ENCODE measurements around the gene ANTKMT.

The ANTKMT gene

DNA sequence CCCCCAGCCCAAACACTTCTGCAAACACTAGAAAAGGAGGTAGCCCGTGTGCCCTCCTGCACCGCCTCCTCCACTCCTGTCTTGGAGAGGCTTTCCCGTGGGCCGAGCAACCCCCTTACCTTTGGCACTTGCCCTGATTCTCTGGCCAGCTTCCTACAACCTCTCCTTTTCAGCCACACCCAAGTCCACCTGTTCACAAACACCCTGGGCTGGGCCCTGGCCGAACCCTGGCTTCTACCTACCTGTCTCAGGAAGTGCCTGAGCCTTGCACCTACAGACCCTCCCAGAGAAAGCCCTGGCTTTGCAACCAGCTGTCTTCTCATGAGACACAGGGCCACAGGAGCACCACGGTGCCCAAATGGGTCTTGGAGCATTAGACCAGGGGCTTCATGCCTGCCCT lies 2.0 kb upstream of the ANTKMT start:
- Histone ChIP-seq H3K36me3 (ENCODE audit: low read length) (no peaks in the 10 kb centered on the region), H4K20me1 (ENCODE audit: low read depth, low read length) (no peaks in the 10 kb centered on the region; the same call in 1 of the 2 replicates), H3K9ac (ENCODE audit: low read length) (no peak overlapping the region), H3K9me2 (replicated peaks; ENCODE audit: insufficient read depth, low read length) (no peaks in the 10 kb centered on the region), H3K27me3 (ENCODE audit: low read length) (no peaks in the 10 kb centered on the region), H3K27ac (ENCODE audit: low read depth, low read length) (no peak overlapping the region), H3F3A (ENCODE audit: insufficient read depth) (0 out of 2 replicates have a peak, but pooled peaks cover 3% of the 10 kb centered on the region), H3K4me2 (ENCODE audit: low read depth, low read length, poor library complexity, severe bottlenecking) (no peak overlapping the region), H3K4me3 (ENCODE audit: insufficient read depth, low read length, poor library complexity, severe bottlenecking) (no peak overlapping the region), H2AFZ (ENCODE audit: low read depth, low read length, severe bottlenecking) (no peak overlapping the region), H3K79me2 (ENCODE audit: insufficient read depth, low read length) (no peaks in the 10 kb centered on the region), H3K9me3 (ENCODE audit: insufficient read depth, low read length) (no peaks in the 10 kb centered on the region)
- TF ChIP-seq, protein P1, sequence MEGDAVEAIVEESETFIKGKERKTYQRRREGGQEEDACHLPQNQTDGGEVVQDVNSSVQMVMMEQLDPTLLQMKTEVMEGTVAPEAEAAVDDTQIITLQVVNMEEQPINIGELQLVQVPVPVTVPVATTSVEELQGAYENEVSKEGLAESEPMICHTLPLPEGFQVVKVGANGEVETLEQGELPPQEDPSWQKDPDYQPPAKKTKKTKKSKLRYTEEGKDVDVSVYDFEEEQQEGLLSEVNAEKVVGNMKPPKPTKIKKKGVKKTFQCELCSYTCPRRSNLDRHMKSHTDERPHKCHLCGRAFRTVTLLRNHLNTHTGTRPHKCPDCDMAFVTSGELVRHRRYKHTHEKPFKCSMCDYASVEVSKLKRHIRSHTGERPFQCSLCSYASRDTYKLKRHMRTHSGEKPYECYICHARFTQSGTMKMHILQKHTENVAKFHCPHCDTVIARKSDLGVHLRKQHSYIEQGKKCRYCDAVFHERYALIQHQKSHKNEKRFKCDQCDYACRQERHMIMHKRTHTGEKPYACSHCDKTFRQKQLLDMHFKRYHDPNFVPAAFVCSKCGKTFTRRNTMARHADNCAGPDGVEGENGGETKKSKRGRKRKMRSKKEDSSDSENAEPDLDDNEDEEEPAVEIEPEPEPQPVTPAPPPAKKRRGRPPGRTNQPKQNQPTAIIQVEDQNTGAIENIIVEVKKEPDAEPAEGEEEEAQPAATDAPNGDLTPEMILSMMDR (IDR thresholded peaks at IDR 0.05; ENCODE audit: insufficient read depth, low read length, poor library complexity, severe bottlenecking): no peak
- TF ChIP-seq EZH2phosphoT487 (conservative IDR thresholded peaks at IDR 0.05; ENCODE audit: low read length): no peak

DNA sequence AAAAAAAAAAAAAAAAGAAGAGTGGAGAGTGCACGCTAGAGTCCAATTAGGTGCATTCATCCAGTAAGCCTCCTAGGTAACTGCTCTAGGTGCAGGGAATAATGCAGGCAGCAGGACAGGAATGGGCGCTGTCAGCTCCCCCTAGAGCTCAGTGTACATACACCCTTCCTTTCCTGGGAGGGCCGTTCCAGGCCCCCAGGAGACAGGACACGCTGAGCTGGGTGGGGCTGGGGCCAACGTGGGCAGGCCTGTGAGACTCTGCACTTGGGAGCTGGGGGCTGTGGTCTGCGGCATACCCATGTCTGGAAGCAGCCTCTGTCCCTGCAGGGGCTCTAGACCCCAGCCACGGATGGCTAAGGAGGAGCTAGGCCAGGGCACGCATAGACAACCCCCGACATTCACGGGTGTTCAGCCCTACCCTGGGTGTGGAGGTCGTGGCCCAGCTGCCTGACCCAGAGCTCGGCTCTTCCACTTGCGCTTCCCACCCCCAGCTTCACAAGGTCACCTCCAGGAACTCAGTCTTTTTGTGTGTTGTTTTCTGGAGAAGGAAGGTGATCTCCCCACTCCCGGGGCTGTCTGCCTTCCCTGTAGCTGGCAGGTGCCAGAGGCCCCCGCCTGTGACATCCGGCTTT lies 1.0 kb upstream of the ANTKMT start:
- Histone ChIP-seq H3K9ac (ENCODE audit: low read length) (peak overlapping the region; percentile 99), H3K27ac (ENCODE audit: low read depth, low read length) (peak overlapping the region; percentile 82), H3K4me2 (ENCODE audit: low read depth, low read length, poor library complexity, severe bottlenecking) (peak overlapping the region; percentile 61), H3K36me3 (ENCODE audit: low read length) (no peaks in the 10 kb centered on the region), H3K4me3 (ENCODE audit: insufficient read depth, low read length, poor library complexity, severe bottlenecking) (peak overlapping the region; percentile 80), H4K20me1 (ENCODE audit: low read depth, low read length) (no peaks in the 10 kb centered on the region; the same call in 1 of the 2 replicates), H3F3A (ENCODE audit: insufficient read depth) (0 out of 2 replicates have a peak, but pooled peaks cover 3% of the 10 kb centered on the region), H3K27me3 (ENCODE audit: low read length) (no peaks in the 10 kb centered on the region), H3K9me3 (ENCODE audit: insufficient read depth, low read length) (no peaks in the 10 kb centered on the region), H2AFZ (ENCODE audit: low read depth, low read length, severe bottlenecking) (no peak overlapping the region), H3K79me2 (ENCODE audit: insufficient read depth, low read length) (no peaks in the 10 kb centered on the region), H3K9me2 (replicated peaks; ENCODE audit: insufficient read depth, low read length) (no peaks in the 10 kb centered on the region)
- TF ChIP-seq EZH2phosphoT487 (conservative IDR thresholded peaks at IDR 0.05; ENCODE audit: low read length): no peak
- TF ChIP-seq, protein P1 (IDR thresholded peaks at IDR 0.05; ENCODE audit: insufficient read depth, low read length, poor library complexity, severe bottlenecking): no peak

DNA sequence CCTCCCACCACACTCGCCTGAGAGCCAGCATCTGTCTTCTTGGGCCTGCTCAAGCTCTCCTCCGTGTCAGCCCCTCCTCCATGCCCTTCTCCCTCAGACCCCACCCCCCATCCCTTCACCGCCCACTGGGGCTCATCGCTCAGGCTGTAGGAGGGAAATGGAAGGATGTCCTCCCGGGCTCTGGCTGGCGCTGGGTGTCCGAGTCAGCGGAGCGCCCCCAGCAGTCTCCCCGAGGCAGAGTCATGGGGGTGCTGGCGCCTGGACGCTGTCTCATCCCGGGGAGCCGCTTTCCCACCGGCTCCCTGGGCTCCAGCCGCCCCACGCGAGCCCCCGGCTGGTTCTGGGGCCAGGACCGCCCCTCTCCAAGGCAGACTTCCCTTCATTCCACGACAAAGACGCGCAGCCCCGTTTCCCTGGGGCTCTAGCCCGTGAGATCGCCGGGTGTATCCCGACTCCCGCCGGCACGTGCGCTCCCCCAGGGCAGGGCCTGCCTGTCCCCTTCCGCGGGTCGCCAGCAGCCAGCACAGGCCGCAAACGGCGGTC lies 428 bp upstream of the ANTKMT start:
- H3K4me2 ChIP-seq (ENCODE audit: low read depth, low read length, poor library complexity, severe bottlenecking): peak overlapping the region; percentile 61
- H3K9ac ChIP-seq (ENCODE audit: low read length): peak overlapping the region; percentile 99
- H3K79me2 ChIP-seq (ENCODE audit: insufficient read depth, low read length): no peaks in the 10 kb centered on the region
- no peaks in the 10 kb centered on the region for H3K9me2 ChIP-seq (replicated peaks; ENCODE audit: insufficient read depth, low read length)
- peak overlapping the region; percentile 82 for H3K27ac ChIP-seq (ENCODE audit: low read depth, low read length)
- H2AFZ ChIP-seq (ENCODE audit: low read depth, low read length, severe bottlenecking): peak overlapping the region; percentile 48
- H3K4me3 ChIP-seq (ENCODE audit: insufficient read depth, low read length, poor library complexity, severe bottlenecking): peak overlapping the region; percentile 80
- H4K20me1 ChIP-seq (ENCODE audit: low read depth, low read length): no peaks in the 10 kb centered on the region; the same call in 1 of the 2 replicates
- no peak for TF ChIP-seq EZH2phosphoT487 (conservative IDR thresholded peaks at IDR 0.05; ENCODE audit: low read length)
- TF ChIP-seq, protein P1 (IDR thresholded peaks at IDR 0.05; ENCODE audit: insufficient read depth, low read length, poor library complexity, severe bottlenecking): peak; percentile 27
- H3K36me3 ChIP-seq (ENCODE audit: low read length): no peaks in the 10 kb centered on the region
- H3K9me3 ChIP-seq (ENCODE audit: insufficient read depth, low read length): no peaks in the 10 kb centered on the region
- 0 out of 2 replicates have a peak, but pooled peaks cover 3% of the 10 kb centered on the region for H3F3A ChIP-seq (ENCODE audit: insufficient read depth)
- no peaks in the 10 kb centered on the region for H3K27me3 ChIP-seq (ENCODE audit: low read length)

All from SU-DHL-6 (cell line).